ENCODE measurements around the gene SPEG. TPM values are rescaled to one million over a fixed set of nuclear protein-coding genes. Genes with fewer than 3 reads are reported as not detected.

SPEG gene
- total and polyA plus RNA-seq, 2 of the 13 experiments (the other 11 are each of a cell fraction or from before 2014, with no cell fraction given), result 0.18 to 0.24 TPM

DNA sequence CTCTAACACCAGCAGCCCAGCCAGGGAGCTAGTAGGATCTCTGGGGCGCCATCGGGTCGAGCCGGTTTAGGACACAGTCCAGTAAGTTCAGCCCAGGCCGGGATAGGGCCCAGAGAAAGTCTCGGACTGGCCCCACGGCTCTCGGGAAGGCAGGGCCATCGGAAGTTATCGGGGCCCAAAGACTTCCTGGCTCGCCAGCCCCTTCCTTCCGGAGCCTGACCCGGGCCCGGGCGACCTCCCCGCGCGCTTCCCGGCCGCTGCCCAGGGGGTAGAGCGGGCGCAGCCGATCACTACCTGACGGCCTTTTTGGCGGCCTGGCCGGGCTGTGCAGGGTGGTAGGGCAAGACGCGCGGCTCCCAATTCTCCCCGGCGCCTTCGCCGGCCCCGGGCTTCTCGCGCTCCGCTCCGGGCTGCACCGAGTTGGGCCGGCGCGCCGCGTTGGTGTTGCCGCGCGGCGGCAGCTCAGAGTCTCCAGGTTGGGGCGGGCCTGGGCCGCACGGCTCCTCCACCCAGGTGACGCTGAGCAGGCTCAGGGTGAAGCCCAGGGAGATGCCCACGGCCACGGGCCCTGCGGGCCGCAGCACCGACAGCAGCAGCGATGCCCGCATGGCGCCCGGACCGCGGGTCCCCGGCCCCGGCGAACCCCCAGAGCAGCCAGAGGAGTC, 108.4 kb downstream of the SPEG start (continued):
- TF ChIP-seq, protein P1, sequence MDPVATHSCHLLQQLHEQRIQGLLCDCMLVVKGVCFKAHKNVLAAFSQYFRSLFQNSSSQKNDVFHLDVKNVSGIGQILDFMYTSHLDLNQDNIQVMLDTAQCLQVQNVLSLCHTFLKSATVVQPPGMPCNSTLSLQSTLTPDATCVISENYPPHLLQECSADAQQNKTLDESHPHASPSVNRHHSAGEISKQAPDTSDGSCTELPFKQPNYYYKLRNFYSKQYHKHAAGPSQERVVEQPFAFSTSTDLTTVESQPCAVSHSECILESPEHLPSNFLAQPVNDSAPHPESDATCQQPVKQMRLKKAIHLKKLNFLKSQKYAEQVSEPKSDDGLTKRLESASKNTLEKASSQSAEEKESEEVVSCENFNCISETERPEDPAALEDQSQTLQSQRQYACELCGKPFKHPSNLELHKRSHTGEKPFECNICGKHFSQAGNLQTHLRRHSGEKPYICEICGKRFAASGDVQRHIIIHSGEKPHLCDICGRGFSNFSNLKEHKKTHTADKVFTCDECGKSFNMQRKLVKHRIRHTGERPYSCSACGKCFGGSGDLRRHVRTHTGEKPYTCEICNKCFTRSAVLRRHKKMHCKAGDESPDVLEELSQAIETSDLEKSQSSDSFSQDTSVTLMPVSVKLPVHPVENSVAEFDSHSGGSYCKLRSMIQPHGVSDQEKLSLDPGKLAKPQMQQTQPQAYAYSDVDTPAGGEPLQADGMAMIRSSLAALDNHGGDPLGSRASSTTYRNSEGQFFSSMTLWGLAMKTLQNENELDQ (CRISPR knock-in tag; IDR thresholded peaks at IDR 0.05; ENCODE audit: borderline replicate concordance), result no peak
- TF ChIP-seq FOXC1 (CRISPR knock-in tag; IDR thresholded peaks at IDR 0.05; ENCODE audit: borderline replicate concordance) (peak; percentile 5; the same call in 1 of the 2 replicates), ZFY (CRISPR knock-in tag; IDR thresholded peaks at IDR 0.05) (peak; percentile 83), PPARG (CRISPR knock-in tag; conservative IDR thresholded peaks at IDR 0.05) (0 out of 2 replicates have a peak, but pooled peaks have one; percentile 35), ZFP36L2 (CRISPR knock-in tag; IDR thresholded peaks at IDR 0.05) (no peak), HDAC6 (IDR thresholded peaks at IDR 0.05; ENCODE audit: low read depth, low read length) (no peak), PHF20 (CRISPR knock-in tag; IDR thresholded peaks at IDR 0.05) (no peak), FOXO1 (CRISPR knock-in tag; IDR thresholded peaks at IDR 0.05) (no peak), ZNF274 (CRISPR knock-in tag; IDR thresholded peaks at IDR 0.05) (no peak), ZNF496 (CRISPR knock-in tag; IDR thresholded peaks at IDR 0.05; ENCODE audit: insufficient replicate concordance) (no peak), ZNF367 (CRISPR knock-in tag; IDR thresholded peaks at IDR 0.05; ENCODE audit: borderline replicate concordance) (no peak; the same call in 1 of the 2 replicates), ZFYVE20 (CRISPR knock-in tag; IDR thresholded peaks at IDR 0.05; ENCODE audit: borderline replicate concordance, low read depth) (0 out of 2 replicates have a peak, but pooled peaks have one; percentile 51), NR2F1 (CRISPR knock-in tag; IDR thresholded peaks at IDR 0.05) (no peak), MTF2 (CRISPR knock-in tag; IDR thresholded peaks at IDR 0.05; ENCODE audit: borderline replicate concordance) (no peak), PRPF4 (IDR thresholded peaks at IDR 0.05; ENCODE audit: low read depth, low read length, poor library complexity, severe bottlenecking) (no peak)
- TF ChIP-seq, protein P2, sequence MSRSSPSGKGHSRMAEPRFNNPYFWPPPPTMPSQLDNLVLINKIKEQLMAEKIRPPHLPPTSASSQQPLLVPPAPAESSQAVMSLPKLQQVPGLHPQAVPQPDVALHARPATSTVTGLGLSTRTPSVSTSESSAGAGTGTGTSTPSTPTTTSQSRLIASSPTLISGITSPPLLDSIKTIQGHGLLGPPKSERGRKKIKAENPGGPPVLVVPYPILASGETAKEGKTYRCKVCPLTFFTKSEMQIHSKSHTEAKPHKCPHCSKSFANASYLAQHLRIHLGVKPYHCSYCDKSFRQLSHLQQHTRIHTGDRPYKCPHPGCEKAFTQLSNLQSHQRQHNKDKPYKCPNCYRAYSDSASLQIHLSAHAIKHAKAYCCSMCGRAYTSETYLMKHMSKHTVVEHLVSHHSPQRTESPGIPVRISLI (CRISPR knock-in tag; IDR thresholded peaks at IDR 0.05; ENCODE audit: borderline replicate concordance), result no peak
- TF ChIP-seq, protein P3, sequence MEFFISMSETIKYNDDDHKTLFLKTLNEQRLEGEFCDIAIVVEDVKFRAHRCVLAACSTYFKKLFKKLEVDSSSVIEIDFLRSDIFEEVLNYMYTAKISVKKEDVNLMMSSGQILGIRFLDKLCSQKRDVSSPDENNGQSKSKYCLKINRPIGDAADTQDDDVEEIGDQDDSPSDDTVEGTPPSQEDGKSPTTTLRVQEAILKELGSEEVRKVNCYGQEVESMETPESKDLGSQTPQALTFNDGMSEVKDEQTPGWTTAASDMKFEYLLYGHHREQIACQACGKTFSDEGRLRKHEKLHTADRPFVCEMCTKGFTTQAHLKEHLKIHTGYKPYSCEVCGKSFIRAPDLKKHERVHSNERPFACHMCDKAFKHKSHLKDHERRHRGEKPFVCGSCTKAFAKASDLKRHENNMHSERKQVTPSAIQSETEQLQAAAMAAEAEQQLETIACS (CRISPR knock-in tag; IDR thresholded peaks at IDR 0.05), result no peak; the same call in 1 of the 2 replicates
- TF ChIP-seq, protein P4, sequence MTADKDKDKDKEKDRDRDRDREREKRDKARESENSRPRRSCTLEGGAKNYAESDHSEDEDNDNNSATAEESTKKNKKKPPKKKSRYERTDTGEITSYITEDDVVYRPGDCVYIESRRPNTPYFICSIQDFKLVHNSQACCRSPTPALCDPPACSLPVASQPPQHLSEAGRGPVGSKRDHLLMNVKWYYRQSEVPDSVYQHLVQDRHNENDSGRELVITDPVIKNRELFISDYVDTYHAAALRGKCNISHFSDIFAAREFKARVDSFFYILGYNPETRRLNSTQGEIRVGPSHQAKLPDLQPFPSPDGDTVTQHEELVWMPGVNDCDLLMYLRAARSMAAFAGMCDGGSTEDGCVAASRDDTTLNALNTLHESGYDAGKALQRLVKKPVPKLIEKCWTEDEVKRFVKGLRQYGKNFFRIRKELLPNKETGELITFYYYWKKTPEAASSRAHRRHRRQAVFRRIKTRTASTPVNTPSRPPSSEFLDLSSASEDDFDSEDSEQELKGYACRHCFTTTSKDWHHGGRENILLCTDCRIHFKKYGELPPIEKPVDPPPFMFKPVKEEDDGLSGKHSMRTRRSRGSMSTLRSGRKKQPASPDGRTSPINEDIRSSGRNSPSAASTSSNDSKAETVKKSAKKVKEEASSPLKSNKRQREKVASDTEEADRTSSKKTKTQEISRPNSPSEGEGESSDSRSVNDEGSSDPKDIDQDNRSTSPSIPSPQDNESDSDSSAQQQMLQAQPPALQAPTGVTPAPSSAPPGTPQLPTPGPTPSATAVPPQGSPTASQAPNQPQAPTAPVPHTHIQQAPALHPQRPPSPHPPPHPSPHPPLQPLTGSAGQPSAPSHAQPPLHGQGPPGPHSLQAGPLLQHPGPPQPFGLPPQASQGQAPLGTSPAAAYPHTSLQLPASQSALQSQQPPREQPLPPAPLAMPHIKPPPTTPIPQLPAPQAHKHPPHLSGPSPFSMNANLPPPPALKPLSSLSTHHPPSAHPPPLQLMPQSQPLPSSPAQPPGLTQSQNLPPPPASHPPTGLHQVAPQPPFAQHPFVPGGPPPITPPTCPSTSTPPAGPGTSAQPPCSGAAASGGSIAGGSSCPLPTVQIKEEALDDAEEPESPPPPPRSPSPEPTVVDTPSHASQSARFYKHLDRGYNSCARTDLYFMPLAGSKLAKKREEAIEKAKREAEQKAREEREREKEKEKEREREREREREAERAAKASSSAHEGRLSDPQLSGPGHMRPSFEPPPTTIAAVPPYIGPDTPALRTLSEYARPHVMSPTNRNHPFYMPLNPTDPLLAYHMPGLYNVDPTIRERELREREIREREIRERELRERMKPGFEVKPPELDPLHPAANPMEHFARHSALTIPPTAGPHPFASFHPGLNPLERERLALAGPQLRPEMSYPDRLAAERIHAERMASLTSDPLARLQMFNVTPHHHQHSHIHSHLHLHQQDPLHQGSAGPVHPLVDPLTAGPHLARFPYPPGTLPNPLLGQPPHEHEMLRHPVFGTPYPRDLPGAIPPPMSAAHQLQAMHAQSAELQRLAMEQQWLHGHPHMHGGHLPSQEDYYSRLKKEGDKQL (CRISPR knock-in tag; IDR thresholded peaks at IDR 0.05; ENCODE audit: low read depth), result no peak
